HPDE6-E6E7 (cell line): ENCODE data around the gene KRT86.

Source experiments
- DNase-seq: peaks from one replicate; pipeline ENCODE4 v3.0.0; 2011; ENCODE audit warnings: missing footprints; ENCODE audit errors: extremely low spot score

The KRT86 gene

GRCh38 chr12:52274521-52275120, at the start of gene KRT86:
Gene KRT86 (plus strand): TSS chr12:52274645. CDS start chr12:52301917, 27,272 bp downstream.
- no peak for DNase-seq

GRCh38 chr12:52225752-52226151, 48.7 kb upstream of the KRT86 start:
- DNase-seq = no peak

GRCh38 chr12:52226446-52226845, 48.0 kb upstream of the KRT86 start:
- DNase-seq = no peak

GRCh38 chr12:52227606-52228166, 46.8 kb upstream of the KRT86 start:
- DNase-seq = no peak

GRCh38 chr12:52228366-52228765, 46.1 kb upstream of the KRT86 start:
- no peak for DNase-seq

- DNase-seq = no peak
These were observed 45.5 kb upstream of the KRT86 start for GRCh38 chr12:52228931-52229330.

GRCh38 chr12:52229836-52230343, 44.6 kb upstream of the KRT86 start:
- no peak for DNase-seq

- DNase-seq = no peak
These were observed 43.8 kb upstream of the KRT86 start for GRCh38 chr12:52230364-52231281.

GRCh38 chr12:52231305-52232202, 42.9 kb upstream of the KRT86 start:
- DNase-seq = no peak

GRCh38 chr12:52232203-52232673, 42.2 kb upstream of the KRT86 start:
- DNase-seq = no peak

- DNase-seq = no peak
These were observed 41.6 kb upstream of the KRT86 start, which contains the start of gene KRT7 for GRCh38 chr12:52232674-52233461. Gene KRT7 (plus strand): TSS chr12:52233243. CDS start chr12:52233297, 54 bp downstream.

- no peak for DNase-seq
These were observed 40.8 kb upstream of the KRT86 start for GRCh38 chr12:52233462-52234207.

- no peak for DNase-seq
These were observed 40.1 kb upstream of the KRT86 start for GRCh38 chr12:52234223-52234810.

GRCh38 chr12:52235001-52235764, 39.3 kb upstream of the KRT86 start:
- DNase-seq = no peak

- no peak for DNase-seq
These were observed 38.6 kb upstream of the KRT86 start for GRCh38 chr12:52235822-52236361.

- DNase-seq = no peak
These were observed 37.9 kb upstream of the KRT86 start for GRCh38 chr12:52236386-52237050.

- no peak for DNase-seq
These were observed 36.1 kb upstream of the KRT86 start for GRCh38 chr12:52238207-52238840.
